ENCODE data around the gene AUTS2. TPM values are rescaled to one million over a fixed set of nuclear protein-coding genes. Genes with fewer than 3 reads are reported as not detected.

AUTS2 gene
- total and polyA plus RNA-seq, 2 of the 8 experiments (the other 6 are each of a cell fraction or from before 2014, with no cell fraction given): 25.9 to 101 TPM

DNA sequence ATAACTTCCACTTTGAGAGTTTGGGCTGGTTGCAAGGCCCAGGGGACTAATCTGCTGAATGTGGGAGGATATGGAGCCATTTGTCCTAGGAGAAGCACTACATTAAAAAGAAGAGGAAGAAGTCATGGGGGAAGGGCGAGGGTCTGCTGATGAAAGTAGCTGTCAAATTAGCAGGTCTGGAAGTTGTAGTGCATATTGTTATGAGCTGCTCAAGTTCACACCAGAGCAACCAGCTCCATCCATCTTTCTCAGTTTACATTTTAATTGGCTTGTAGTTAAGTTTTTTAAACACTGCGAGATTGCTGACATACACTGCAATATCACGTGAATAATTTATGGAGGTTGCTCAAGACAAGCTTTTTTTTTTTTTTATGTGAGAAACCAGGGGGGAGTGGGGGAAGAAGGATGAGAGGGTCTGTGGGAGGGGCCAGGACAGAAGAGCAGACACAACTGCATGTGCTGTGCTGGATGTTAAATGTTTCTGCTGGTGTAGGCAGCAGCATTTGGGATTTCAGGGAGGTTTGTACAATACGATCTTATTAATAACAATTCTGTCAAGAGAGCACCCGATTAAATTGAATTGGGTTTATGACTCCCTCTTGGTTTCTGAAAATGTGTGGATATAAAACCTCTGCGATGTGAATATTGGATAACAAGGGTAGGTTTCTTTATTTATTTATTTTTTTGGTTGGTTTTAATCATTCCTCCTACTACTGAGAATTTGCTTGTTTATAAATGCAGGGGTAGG lies 774.7 kb downstream of the AUTS2 start (continued):
- TF ChIP-seq, protein P1, sequence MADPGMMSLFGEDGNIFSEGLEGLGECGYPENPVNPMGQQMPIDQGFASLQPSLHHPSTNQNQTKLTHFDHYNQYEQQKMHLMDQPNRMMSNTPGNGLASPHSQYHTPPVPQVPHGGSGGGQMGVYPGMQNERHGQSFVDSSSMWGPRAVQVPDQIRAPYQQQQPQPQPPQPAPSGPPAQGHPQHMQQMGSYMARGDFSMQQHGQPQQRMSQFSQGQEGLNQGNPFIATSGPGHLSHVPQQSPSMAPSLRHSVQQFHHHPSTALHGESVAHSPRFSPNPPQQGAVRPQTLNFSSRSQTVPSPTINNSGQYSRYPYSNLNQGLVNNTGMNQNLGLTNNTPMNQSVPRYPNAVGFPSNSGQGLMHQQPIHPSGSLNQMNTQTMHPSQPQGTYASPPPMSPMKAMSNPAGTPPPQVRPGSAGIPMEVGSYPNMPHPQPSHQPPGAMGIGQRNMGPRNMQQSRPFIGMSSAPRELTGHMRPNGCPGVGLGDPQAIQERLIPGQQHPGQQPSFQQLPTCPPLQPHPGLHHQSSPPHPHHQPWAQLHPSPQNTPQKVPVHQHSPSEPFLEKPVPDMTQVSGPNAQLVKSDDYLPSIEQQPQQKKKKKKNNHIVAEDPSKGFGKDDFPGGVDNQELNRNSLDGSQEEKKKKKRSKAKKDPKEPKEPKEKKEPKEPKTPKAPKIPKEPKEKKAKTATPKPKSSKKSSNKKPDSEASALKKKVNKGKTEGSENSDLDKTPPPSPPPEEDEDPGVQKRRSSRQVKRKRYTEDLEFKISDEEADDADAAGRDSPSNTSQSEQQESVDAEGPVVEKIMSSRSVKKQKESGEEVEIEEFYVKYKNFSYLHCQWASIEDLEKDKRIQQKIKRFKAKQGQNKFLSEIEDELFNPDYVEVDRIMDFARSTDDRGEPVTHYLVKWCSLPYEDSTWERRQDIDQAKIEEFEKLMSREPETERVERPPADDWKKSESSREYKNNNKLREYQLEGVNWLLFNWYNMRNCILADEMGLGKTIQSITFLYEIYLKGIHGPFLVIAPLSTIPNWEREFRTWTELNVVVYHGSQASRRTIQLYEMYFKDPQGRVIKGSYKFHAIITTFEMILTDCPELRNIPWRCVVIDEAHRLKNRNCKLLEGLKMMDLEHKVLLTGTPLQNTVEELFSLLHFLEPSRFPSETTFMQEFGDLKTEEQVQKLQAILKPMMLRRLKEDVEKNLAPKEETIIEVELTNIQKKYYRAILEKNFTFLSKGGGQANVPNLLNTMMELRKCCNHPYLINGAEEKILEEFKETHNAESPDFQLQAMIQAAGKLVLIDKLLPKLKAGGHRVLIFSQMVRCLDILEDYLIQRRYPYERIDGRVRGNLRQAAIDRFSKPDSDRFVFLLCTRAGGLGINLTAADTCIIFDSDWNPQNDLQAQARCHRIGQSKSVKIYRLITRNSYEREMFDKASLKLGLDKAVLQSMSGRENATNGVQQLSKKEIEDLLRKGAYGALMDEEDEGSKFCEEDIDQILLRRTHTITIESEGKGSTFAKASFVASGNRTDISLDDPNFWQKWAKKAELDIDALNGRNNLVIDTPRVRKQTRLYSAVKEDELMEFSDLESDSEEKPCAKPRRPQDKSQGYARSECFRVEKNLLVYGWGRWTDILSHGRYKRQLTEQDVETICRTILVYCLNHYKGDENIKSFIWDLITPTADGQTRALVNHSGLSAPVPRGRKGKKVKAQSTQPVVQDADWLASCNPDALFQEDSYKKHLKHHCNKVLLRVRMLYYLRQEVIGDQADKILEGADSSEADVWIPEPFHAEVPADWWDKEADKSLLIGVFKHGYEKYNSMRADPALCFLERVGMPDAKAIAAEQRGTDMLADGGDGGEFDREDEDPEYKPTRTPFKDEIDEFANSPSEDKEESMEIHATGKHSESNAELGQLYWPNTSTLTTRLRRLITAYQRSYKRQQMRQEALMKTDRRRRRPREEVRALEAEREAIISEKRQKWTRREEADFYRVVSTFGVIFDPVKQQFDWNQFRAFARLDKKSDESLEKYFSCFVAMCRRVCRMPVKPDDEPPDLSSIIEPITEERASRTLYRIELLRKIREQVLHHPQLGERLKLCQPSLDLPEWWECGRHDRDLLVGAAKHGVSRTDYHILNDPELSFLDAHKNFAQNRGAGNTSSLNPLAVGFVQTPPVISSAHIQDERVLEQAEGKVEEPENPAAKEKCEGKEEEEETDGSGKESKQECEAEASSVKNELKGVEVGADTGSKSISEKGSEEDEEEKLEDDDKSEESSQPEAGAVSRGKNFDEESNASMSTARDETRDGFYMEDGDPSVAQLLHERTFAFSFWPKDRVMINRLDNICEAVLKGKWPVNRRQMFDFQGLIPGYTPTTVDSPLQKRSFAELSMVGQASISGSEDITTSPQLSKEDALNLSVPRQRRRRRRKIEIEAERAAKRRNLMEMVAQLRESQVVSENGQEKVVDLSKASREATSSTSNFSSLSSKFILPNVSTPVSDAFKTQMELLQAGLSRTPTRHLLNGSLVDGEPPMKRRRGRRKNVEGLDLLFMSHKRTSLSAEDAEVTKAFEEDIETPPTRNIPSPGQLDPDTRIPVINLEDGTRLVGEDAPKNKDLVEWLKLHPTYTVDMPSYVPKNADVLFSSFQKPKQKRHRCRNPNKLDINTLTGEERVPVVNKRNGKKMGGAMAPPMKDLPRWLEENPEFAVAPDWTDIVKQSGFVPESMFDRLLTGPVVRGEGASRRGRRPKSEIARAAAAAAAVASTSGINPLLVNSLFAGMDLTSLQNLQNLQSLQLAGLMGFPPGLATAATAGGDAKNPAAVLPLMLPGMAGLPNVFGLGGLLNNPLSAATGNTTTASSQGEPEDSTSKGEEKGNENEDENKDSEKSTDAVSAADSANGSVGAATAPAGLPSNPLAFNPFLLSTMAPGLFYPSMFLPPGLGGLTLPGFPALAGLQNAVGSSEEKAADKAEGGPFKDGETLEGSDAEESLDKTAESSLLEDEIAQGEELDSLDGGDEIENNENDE (IDR thresholded peaks at IDR 0.05; ENCODE audit: insufficient replicate concordance, low read length): no peak
- TF ChIP-seq EGR1 (IDR thresholded peaks at IDR 0.05; ENCODE audit: borderline replicate concordance, low read depth, low read length) (no peak), SP1 (IDR thresholded peaks at IDR 0.05; ENCODE audit: low read depth, low read length) (no peak), KDM1A (IDR thresholded peaks at IDR 0.05; ENCODE audit: borderline replicate concordance, low read length) (no peak), SIX5 (IDR thresholded peaks at IDR 0.05; ENCODE audit: low read depth, low read length) (no peak), YY1 (IDR thresholded peaks at IDR 0.05; ENCODE audit: low read depth, low read length) (no peak)
- TF ChIP-seq, protein P2, sequence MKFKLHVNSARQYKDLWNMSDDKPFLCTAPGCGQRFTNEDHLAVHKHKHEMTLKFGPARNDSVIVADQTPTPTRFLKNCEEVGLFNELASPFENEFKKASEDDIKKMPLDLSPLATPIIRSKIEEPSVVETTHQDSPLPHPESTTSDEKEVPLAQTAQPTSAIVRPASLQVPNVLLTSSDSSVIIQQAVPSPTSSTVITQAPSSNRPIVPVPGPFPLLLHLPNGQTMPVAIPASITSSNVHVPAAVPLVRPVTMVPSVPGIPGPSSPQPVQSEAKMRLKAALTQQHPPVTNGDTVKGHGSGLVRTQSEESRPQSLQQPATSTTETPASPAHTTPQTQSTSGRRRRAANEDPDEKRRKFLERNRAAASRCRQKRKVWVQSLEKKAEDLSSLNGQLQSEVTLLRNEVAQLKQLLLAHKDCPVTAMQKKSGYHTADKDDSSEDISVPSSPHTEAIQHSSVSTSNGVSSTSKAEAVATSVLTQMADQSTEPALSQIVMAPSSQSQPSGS (IDR thresholded peaks at IDR 0.05; ENCODE audit: low read length): no peak
- TF ChIP-seq, protein P3, sequence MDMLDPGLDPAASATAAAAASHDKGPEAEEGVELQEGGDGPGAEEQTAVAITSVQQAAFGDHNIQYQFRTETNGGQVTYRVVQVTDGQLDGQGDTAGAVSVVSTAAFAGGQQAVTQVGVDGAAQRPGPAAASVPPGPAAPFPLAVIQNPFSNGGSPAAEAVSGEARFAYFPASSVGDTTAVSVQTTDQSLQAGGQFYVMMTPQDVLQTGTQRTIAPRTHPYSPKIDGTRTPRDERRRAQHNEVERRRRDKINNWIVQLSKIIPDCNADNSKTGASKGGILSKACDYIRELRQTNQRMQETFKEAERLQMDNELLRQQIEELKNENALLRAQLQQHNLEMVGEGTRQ (IDR thresholded peaks at IDR 0.05; ENCODE audit: low read length): no peak
